T-cell (primary cell): ENCODE results near the gene DENND2A. TPM values are rescaled to one million over a fixed set of nuclear protein-coding genes. Genes with fewer than 3 reads are reported as not detected.
"Not testable (repeated sequence)": the region's sequence is repeated elsewhere in the genome, so short reads cannot be mapped to it uniquely, and the experiment has no call there.

Experiments used
- ATAC-seq, 4 experiments: fragments of 200-7000 bp in 3 of 4; fragments of 150-1000 bp in 1 of 4; cut with Tn5 transposase; replicated peaks in 1 of 4; 1 replicate in 3 of 4; 2 replicates in 1 of 4; pipeline ENCODE4 v1.10.0; 2021; ENCODE audit warnings: moderate library complexity in 3 of 4, mild to moderate bottlenecking in 2 of 4, moderate number of reproducible peaks in 1 of 4
- CTCF ChIA-PET, 2 donors: fragments of 300-600 bp; sonication (Branson Sonifier 250); formaldehyde crosslinking; loops; one replicate each; lab custom pipeline; 2022; ENCODE audit warnings: antibody characterized with exemption in 2 of 2; lab: Charles Lee
- POLR2A ChIA-PET, 2 donors: fragments of 300-600 bp; sonication (Branson Sonifier 250); formaldehyde crosslinking; loops; one replicate each; lab custom pipeline; 2022; ENCODE audit warnings: antibody characterized with exemption in 2 of 2; lab: Charles Lee
- DNase-seq, 35 experiments: peaks; one replicate each; pipeline versions ENCODE4 v3.0.0 to v3.0.0-alpha.2; 2013 to 2023
- H3K27ac ChIP-seq: one replicate; pipeline ENCODE4 v1.5.1; 2013; ENCODE audit warnings: low read length
- H3K27me3 ChIP-seq, 2 experiments: replicated peaks in 1 of 2; 1 replicate in 1 of 2; 2 replicates in 1 of 2; pipeline versions ENCODE4 v1.6.1 to v1.7.0; 2013; ENCODE audit warnings: low read length in 1 of 2, mixed read lengths in 1 of 2; ENCODE audit not compliant: control insufficient read depth in 2 of 2, insufficient read depth in 2 of 2; ENCODE audit errors: extremely low read depth in 1 of 2
- H3K36me3 ChIP-seq, 2 donors: 1 replicate in 1 of 2; 2 replicates in 1 of 2; pipeline versions ENCODE4 v1.6.1 to v1.7.0; 2013; ENCODE audit warnings: low read length in 1 of 2; ENCODE audit not compliant: control insufficient read depth in 2 of 2, insufficient read depth in 1 of 2; ENCODE audit errors: extremely low read depth in 1 of 2
- H3K4me1 ChIP-seq, 2 experiments: 1 replicate in 1 of 2; 2 replicates in 1 of 2; pipeline versions ENCODE4 v1.6.1 to v1.7.0; 2013; ENCODE audit warnings: low read length in 2 of 2, mixed read lengths in 1 of 2; ENCODE audit not compliant: insufficient read depth in 2 of 2, control insufficient read depth in 1 of 2; ENCODE audit errors: extremely low read depth in 1 of 2
- H3K4me3 ChIP-seq, 2 donors: 1 replicate in 1 of 2; 2 replicates in 1 of 2; pipeline versions ENCODE4 v1.5.1 to v1.7.0; 2013; ENCODE audit warnings: mild to moderate bottlenecking in 2 of 2, low read length in 1 of 2, moderate library complexity in 1 of 2; ENCODE audit not compliant: control insufficient read depth in 1 of 2; ENCODE audit errors: extremely low read depth in 1 of 2
- H3K9me3 ChIP-seq: 2 replicates; pipeline ENCODE4 v1.7.0; 2013
- H3K27ac Mint-ChIP-seq, 2 donors: one replicate each; pipeline ENCODE4 v1.8.0; 2020 to 2021; ENCODE audit warnings: mild to moderate bottlenecking in 2 of 2, mixed read lengths in 2 of 2
- H3K27me3 Mint-ChIP-seq, 2 donors: one replicate each; pipeline ENCODE4 v1.8.0; 2021 to 2022; ENCODE audit warnings: mixed read lengths in 2 of 2
- H3K36me3 Mint-ChIP-seq: one replicate; pipeline ENCODE4 v1.8.0; 2021; ENCODE audit warnings: mixed read lengths
- H3K4me1 Mint-ChIP-seq, 3 donors: one replicate each; pipeline ENCODE4 v1.8.0; 2020 to 2022; ENCODE audit warnings: mixed read lengths in 3 of 3, mild to moderate bottlenecking in 1 of 3
- H3K4me3 Mint-ChIP-seq, 3 donors: one replicate each; pipeline ENCODE4 v1.8.0; 2020 to 2022; ENCODE audit warnings: mild to moderate bottlenecking in 3 of 3, mixed read lengths in 3 of 3, moderate library complexity in 3 of 3
- H3K9me3 Mint-ChIP-seq, 3 donors: one replicate each; pipeline ENCODE4 v1.8.0; 2020 to 2022; ENCODE audit warnings: mixed read lengths in 3 of 3
- WGBS: methylation state at CpG from one replicate; pipeline ENCODE4 v1.1.5; 2013; ENCODE audit warnings: missing lambda C conversion rate; ENCODE audit not compliant: insufficient coverage; 5-methylcytosine and 5-hydroxymethylcytosine counted together
- total RNA-seq, 35 experiments: library from RNA in 6 of 35; stranded (reverse) in 6 of 35; fragments of 120-200 nt in 1 of 35; gene quantifications; one replicate each; pipeline versions ENCODE4 v1.2.1 to v1.2.4 and lab custom pipeline; 2013 to 2026

DENND2A gene
- total RNA-seq, 5 donors from 2014 or later (not counting 1 experiment from before 2014, with no cell fraction given): 0.09 TPM; not detected in 4

GRCh38 chr7:140559410-140559809 is 81.2 kb downstream of the DENND2A start:
- Histone ChIP-seq H3K4me3 (no peak overlapping the region), H3K9me3 (no peaks in the 10 kb centered on the region), H3K36me3 (no peaks in the 10 kb centered on the region), H3K4me1 (no peaks in the 10 kb centered on the region), H3K27me3 (peaks cover 0 to 13% of the 10 kb centered on the region in 2 experiments), H3K27ac (no peak overlapping the region)
- no peak overlapping the region for H3K27ac Mint-ChIP-seq
- CTCF ChIA-PET: no interaction called here
- WGBS: 82% methylated on average over 9 of the region's 9 CpGs
- ATAC-seq: no peak
- H3K36me3 Mint-ChIP-seq: no peaks in the 10 kb centered on the region
- no peak for DNase-seq
- POLR2A ChIA-PET: no interaction called here
- H3K4me1 Mint-ChIP-seq: no peaks in the 10 kb centered on the region
- no peaks in the 10 kb centered on the region for H3K9me3 Mint-ChIP-seq
- peaks cover 3 to 5% of the 10 kb centered on the region in 2 donors for H3K27me3 Mint-ChIP-seq
- no peak overlapping the region for H3K4me3 Mint-ChIP-seq

- H3K4me1 Mint-ChIP-seq: no peaks in the 10 kb centered on the region
- POLR2A ChIA-PET: interaction anchor here in 1 of 2 donors (0.6 kb wide), 1 partner anchor 1091 kb away, joined by 4 read pairs; no protein-coding TSS in a partner anchor
- DNase-seq: no peak
- H3K36me3 ChIP-seq: no peaks in the 10 kb centered on the region
- ATAC-seq: no peak
- H3K27ac ChIP-seq: no peak overlapping the region
- no peaks in the 10 kb centered on the region for H3K9me3 Mint-ChIP-seq
- H3K9me3 ChIP-seq: no peaks in the 10 kb centered on the region
- no peak overlapping the region for H3K4me3 Mint-ChIP-seq
- CTCF ChIA-PET: no interaction called here
- H3K27me3 Mint-ChIP-seq: peaks cover 3 to 5% of the 10 kb centered on the region in 2 donors
- no peaks in the 10 kb centered on the region for H3K4me1 ChIP-seq
- H3K4me3 ChIP-seq: no peak overlapping the region
- peaks cover 0 to 14% of the 10 kb centered on the region in 2 experiments for H3K27me3 ChIP-seq
- no peaks in the 10 kb centered on the region for H3K36me3 Mint-ChIP-seq
- WGBS: 94% methylated on average over 7 of the region's 13 CpGs
- H3K27ac Mint-ChIP-seq: no peak overlapping the region
Observed at GRCh38 chr7:140557809-140558518, 82.6 kb downstream of the DENND2A start.

- POLR2A ChIA-PET: no interaction called here
- WGBS: 76% methylated on average over 3 of the region's 6 CpGs
Observed at GRCh38 chr7:140557069-140557468, 83.5 kb downstream of the DENND2A start.

GRCh38 chr7:140553236-140553635 is 87.4 kb downstream of the DENND2A start:
- H3K9me3 Mint-ChIP-seq, H3K4me3 Mint-ChIP-seq, H3K27me3 Mint-ChIP-seq, H3K27me3 ChIP-seq, H3K27ac ChIP-seq, ATAC-seq, H3K4me1 Mint-ChIP-seq, H3K36me3 ChIP-seq, H3K27ac Mint-ChIP-seq, POLR2A ChIA-PET, DNase-seq, H3K4me1 ChIP-seq, CTCF ChIA-PET, H3K9me3 ChIP-seq, H3K4me3 ChIP-seq, H3K36me3 Mint-ChIP-seq: not testable (repeated sequence)
- WGBS: 96% methylated on average over 8 of the region's 10 CpGs

More at GRCh38 chr7:140557069-140557468, 83.5 kb downstream of the DENND2A start:
- Mint-ChIP-seq H3K27me3 (peaks cover 3 to 5% of the 10 kb centered on the region in 2 donors), H3K4me3 (no peak overlapping the region), H3K36me3 (no peaks in the 10 kb centered on the region), H3K4me1 (no peaks in the 10 kb centered on the region), H3K27ac (no peak overlapping the region), H3K9me3 (no peaks in the 10 kb centered on the region)
- H3K36me3 ChIP-seq: no peaks in the 10 kb centered on the region
- DNase-seq (no peak), ATAC-seq (no peak)
- CTCF ChIA-PET: no interaction called here
- peaks cover 0 to 13% of the 10 kb centered on the region in 2 experiments for H3K27me3 ChIP-seq
- no peak overlapping the region for H3K4me3 ChIP-seq
- H3K9me3 ChIP-seq: no peaks in the 10 kb centered on the region
- no peaks in the 10 kb centered on the region for H3K4me1 ChIP-seq
- no peak overlapping the region for H3K27ac ChIP-seq

- H3K36me3 Mint-ChIP-seq: no peaks in the 10 kb centered on the region
- ATAC-seq (no peak), DNase-seq (no peak)
- H3K27me3 Mint-ChIP-seq: peaks cover 0 to 3% of the 10 kb centered on the region in 2 donors
- 100% methylated on average over 1 of the region's 4 CpGs for WGBS
- Histone ChIP-seq H3K27me3 (peaks cover 0 to 2% of the 10 kb centered on the region in 2 experiments), H3K36me3 (no peaks in the 10 kb centered on the region), H3K9me3 (no peaks in the 10 kb centered on the region), H3K27ac (no peak overlapping the region), H3K4me1 (no peaks in the 10 kb centered on the region), H3K4me3 (no peak overlapping the region)
- no peak overlapping the region for H3K4me3 Mint-ChIP-seq
- ChIA-PET POLR2A (no interaction called here), CTCF (no interaction called here)
- no peak overlapping the region for H3K27ac Mint-ChIP-seq
- H3K4me1 Mint-ChIP-seq: no peaks in the 10 kb centered on the region
- H3K9me3 Mint-ChIP-seq: no peaks in the 10 kb centered on the region
Observed at GRCh38 chr7:140552240-140552679, 88.4 kb downstream of the DENND2A start.

GRCh38 chr7:140551355-140552239 is 89.0 kb downstream of the DENND2A start:
- Mint-ChIP-seq H3K4me1 (no peaks in the 10 kb centered on the region), H3K9me3 (no peaks in the 10 kb centered on the region), H3K27ac (no peak overlapping the region), H3K36me3 (no peaks in the 10 kb centered on the region), H3K27me3 (peaks cover 0 to 3% of the 10 kb centered on the region in 2 donors), H3K4me3 (no peak overlapping the region)
- WGBS: 82% methylated on average over 10 of the region's 10 CpGs
- POLR2A ChIA-PET: no interaction called here
- Histone ChIP-seq H3K36me3 (no peaks in the 10 kb centered on the region), H3K27ac (no peak overlapping the region), H3K4me3 (no peak overlapping the region), H3K27me3 (peaks cover 0 to 3% of the 10 kb centered on the region in 2 experiments), H3K9me3 (no peaks in the 10 kb centered on the region), H3K4me1 (no peaks in the 10 kb centered on the region)
- CTCF ChIA-PET: interaction anchor here (0.6 to 0.7 kb wide), 2 partner anchors 10 to 450 kb away, joined by 3 read pairs; no protein-coding TSS in a partner anchor
- ATAC-seq (no peak), DNase-seq (no peak)
